ENCODE measurements around the gene CLSTN3.
A peak's percentile ranks its signal among the peaks of the same experiment; 100 is the strongest.

Gene CLSTN3

GRCh38 chr12:7128681-7129286, 1.4 kb upstream of the CLSTN3 start, which contains the start of gene RBP5:
Gene RBP5 (minus strand): TSS chr12:7128889. CDS start chr12:7128775, 114 bp downstream.
- DNase-seq, result no peak

DNA sequence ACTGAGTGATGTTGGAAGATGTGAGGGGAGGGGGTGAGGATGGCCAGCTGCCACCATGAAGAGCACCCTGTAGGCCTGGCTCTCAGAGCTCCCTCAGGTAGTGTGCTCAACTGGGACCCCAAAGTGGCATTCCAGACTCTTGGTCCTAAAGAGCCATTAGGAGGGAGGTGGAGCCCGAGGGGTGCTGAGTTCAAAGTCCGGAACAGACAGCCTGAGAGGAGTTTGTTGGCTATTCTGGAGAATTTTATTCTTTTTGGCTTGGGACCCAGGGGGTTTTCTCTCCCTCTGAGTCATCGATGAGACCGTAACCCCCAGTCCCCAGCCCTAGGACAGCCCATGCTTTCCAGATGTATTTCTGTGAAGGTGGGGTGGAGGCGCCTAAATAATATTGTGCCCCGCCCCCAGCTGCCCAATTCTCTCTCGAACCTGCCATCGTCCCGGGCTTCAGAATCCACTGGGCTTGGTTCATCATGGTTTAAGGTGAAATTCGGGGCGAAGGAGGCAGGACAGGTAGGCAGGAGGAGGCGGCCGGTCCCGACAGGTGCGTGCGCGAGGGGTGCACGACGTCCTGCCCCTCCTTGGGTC, 792 bp upstream of the CLSTN3 start:
- no peak for DNase-seq

DNA sequence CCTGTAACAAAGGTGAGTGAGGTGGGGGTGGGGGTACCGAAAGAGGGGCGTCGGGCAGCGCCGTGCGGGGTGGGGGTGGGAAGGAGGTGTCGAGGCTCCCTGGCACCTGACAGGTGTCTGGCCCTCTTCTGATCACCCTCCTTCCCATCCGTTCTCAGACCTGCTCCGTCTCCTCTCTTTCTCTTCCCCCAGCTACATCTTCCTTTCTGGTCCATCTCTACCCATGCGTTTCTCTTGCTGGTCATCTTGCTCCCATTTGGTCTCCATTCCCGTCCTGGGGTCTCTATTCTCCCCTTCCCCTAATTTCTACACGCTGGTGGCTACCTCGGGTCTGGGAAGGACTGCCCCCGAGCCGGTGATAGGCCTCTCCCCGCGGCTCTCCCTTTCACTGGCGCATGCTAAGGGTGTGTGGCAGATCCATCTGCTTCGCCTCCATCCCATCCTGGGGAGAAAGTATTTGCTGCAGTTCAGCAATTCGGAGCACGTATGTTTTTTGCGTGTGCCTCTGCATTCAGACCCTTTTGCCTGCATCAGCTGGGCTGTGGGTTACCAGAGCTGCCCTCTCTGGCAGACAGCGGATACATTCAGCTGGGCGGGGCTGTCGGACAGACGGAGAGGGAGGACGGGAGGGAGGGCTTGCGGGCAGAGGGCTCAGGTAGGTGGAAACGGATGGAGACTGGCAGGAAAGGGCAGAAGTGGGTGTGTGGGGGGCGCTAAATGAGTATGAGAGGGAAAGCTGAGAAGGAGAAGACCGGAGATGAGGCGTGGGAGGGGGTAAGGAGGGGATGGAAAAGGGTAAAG, 730 bp downstream of the CLSTN3 start:
- DNase-seq, result no peak

- no peak for DNase-seq
Observed at GRCh38 chr12:7131502-7131866, 1.3 kb downstream of the CLSTN3 start.

- no peak for DNase-seq
Observed at GRCh38 chr12:7134396-7135166, 4.4 kb downstream of the CLSTN3 start.

DNA sequence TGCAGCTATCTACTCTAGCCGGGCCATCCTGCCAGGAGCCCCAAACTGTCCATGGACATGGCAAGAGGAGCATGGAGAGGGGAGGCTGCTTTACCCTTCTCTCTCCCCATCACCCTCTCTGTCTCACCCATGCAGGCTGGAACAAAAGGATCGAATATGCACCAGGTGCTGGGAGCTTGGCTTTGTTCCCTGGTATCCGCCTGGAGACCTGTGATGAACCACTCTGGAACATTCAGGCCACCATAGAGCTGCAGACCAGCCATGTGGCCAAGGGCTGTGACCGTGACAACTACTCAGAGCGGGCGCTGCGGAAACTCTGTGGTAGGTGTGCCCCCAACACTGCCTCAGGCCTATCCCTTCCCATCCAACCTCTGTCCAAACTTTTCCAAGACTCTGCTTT, 5.9 kb downstream of the CLSTN3 start:
- no peak for DNase-seq

- DNase-seq, result no peak
Observed at GRCh38 chr12:7136676-7137075, 6.5 kb downstream of the CLSTN3 start.

- DNase-seq, result no peak
Observed at GRCh38 chr12:7137908-7138307, 7.7 kb downstream of the CLSTN3 start.

- DNase-seq, result no peak
Observed at GRCh38 chr12:7139200-7139599, 9.0 kb downstream of the CLSTN3 start.

DNA sequence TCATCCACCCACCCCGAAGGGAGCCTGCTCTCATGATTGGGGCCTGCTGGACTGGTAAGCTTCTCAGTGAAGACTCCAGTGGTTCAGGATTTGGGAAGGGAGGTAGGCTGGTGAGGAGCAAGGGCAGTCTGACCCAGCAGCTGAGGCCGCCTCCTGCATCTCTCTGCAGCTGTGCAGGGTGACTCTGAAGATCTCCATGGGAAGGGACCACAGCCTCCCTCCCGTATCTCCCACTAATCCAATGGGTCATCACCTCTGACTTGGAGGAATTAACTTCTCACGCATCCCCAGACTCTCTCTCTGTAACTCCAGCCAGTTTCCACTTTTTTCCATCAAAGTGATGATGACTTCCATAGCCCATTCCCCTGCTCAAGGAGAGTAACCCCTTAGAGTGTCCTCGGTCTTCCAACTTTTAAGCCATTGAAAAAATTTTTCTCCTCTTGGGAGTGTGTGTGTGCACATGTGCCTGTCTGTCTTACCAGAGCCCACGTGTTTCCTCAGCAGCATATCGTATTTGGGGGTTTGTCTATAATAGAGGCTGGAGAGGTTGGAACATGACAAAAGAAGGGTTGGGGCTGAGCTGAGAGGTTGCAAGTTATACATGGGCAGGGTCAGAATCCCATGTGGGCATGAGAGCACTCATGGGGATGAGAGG, 11.3 kb downstream of the CLSTN3 start:
- DNase-seq, result no peak

- DNase-seq, result no peak
Observed at GRCh38 chr12:7142056-7142644, 12.0 kb downstream of the CLSTN3 start.

- DNase-seq, result no peak
Observed at GRCh38 chr12:7142809-7143465, 12.8 kb downstream of the CLSTN3 start.

GRCh38 chr12:7143564-7143963, 13.4 kb downstream of the CLSTN3 start:
- no peak for DNase-seq

- peak; percentile 19 for DNase-seq
Observed at GRCh38 chr12:7144414-7145120, 14.4 kb downstream of the CLSTN3 start.

- no peak for DNase-seq
Observed at GRCh38 chr12:7145671-7146070, 15.5 kb downstream of the CLSTN3 start.

- DNase-seq, result no peak
Observed at GRCh38 chr12:7146228-7146627, 16.1 kb downstream of the CLSTN3 start.

GRCh38 chr12:7146906-7147305, 16.7 kb downstream of the CLSTN3 start:
- no peak for DNase-seq

DNA sequence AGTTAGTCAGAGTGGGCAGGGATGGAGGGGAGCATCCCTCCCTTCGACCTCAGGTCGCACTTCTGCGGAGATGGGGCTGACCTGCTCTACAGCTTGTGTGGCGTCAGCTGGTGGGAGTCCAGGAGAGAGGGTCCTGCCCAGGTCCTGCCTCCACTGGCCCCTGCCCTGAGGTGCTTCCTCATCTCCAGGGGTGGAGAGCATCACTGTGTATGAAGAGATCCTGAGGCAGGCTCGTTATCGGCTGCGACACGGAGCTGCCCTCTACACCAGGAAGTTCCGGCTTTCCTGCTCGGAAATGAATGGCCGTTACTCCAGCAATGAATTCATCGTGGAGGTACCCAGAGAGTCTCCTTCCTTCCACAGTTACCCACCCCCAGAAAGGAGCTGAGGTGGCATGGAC, 20.2 kb downstream of the CLSTN3 start:
- DNase-seq, result no peak

- DNase-seq, result no peak
Observed at GRCh38 chr12:7150841-7151240, 20.7 kb downstream of the CLSTN3 start.

- no peak for DNase-seq
Observed at GRCh38 chr12:7151532-7151931, 21.4 kb downstream of the CLSTN3 start.

- no peak for DNase-seq
Observed at GRCh38 chr12:7152818-7153217, 22.6 kb downstream of the CLSTN3 start.

Measured in NCI-H1048 (cell line).